ENCODE data around the gene LAMP5.

DNA sequence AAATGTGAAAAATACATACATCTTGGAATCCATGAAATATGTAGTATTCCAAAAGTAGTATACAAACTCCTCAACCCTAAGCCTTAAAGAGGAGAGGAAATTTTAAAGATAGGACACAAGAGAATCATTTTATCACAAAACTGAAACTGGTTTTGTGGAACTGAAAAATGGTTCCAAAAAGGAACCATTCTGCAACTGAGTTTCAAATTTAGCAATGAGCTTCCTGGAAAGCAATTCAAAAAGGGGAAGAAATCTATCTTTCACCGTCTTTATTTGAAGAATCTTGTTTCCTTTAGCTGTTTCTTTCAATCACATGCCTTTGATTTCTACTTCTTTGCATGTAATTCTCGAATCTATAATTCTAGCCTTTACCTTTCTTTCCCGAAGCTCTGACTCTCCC, 32.2 kb upstream of the LAMP5 start:
- TF ChIP-seq, protein P1, sequence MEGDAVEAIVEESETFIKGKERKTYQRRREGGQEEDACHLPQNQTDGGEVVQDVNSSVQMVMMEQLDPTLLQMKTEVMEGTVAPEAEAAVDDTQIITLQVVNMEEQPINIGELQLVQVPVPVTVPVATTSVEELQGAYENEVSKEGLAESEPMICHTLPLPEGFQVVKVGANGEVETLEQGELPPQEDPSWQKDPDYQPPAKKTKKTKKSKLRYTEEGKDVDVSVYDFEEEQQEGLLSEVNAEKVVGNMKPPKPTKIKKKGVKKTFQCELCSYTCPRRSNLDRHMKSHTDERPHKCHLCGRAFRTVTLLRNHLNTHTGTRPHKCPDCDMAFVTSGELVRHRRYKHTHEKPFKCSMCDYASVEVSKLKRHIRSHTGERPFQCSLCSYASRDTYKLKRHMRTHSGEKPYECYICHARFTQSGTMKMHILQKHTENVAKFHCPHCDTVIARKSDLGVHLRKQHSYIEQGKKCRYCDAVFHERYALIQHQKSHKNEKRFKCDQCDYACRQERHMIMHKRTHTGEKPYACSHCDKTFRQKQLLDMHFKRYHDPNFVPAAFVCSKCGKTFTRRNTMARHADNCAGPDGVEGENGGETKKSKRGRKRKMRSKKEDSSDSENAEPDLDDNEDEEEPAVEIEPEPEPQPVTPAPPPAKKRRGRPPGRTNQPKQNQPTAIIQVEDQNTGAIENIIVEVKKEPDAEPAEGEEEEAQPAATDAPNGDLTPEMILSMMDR (IDR thresholded peaks at IDR 0.05; ENCODE audit: low read depth, low read length) = no peak
- TF ChIP-seq, protein P2, sequence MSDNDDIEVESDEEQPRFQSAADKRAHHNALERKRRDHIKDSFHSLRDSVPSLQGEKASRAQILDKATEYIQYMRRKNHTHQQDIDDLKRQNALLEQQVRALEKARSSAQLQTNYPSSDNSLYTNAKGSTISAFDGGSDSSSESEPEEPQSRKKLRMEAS (IDR thresholded peaks at IDR 0.05; ENCODE audit: low read depth, low read length) = no peak
- no peak for TF ChIP-seq POLR2A (IDR thresholded peaks at IDR 0.05; ENCODE audit: extremely low read depth, insufficient read length)
